Testis (tissue), 3 donors: ENCODE data around the gene HRC. TPM values are rescaled to one million over a fixed set of nuclear protein-coding genes. Genes with fewer than 3 reads are reported as not detected.

Source experiments
- DNase-seq: peaks from one replicate; pipeline ENCODE4 v3.0.0-alpha.2; 2019
- H3K27ac ChIP-seq, 2 donors: fragments of 200-600 bp; sonication (generic); one replicate each; pipeline ENCODE4 v1.5.1; 2019
- H3K27me3 ChIP-seq: fragments of 200-600 bp; sonication (generic); one replicate; pipeline ENCODE4 v1.5.1; 2019
- H3K36me3 ChIP-seq: fragments of 200-600 bp; sonication (generic); one replicate; pipeline ENCODE4 v1.5.1; 2017; ENCODE audit warnings: low read depth; ENCODE audit errors: missing control alignments
- H3K4me1 ChIP-seq: fragments of 200-600 bp; sonication (generic); one replicate; pipeline ENCODE4 v1.5.1; 2019
- H3K4me3 ChIP-seq, 2 donors: fragments of 200-600 bp; sonication (generic); one replicate each; pipeline ENCODE4 v1.5.1; 2017 to 2019
- H3K9me3 ChIP-seq: fragments of 200-600 bp; sonication (generic); one replicate; pipeline ENCODE4 v1.5.1; 2017
- POLR2A ChIP-seq: fragments of 450-650 bp; IDR thresholded peaks from one replicate; pipeline ENCODE4 v1.6.1; 2017; ENCODE audit warnings: antibody characterized with exemption, mild to moderate bottlenecking, moderate library complexity
- WGBS, 2 donors: methylation state at CpG; one replicate each; pipeline ENCODE4 v1.1.5; 2018; 5-methylcytosine and 5-hydroxymethylcytosine counted together
- intact Hi-C: fragments of 100-400 bp; cut with DNase I; formaldehyde crosslinking; loops from one replicate; pipeline ENCODE4 v1.15.1; 2023; ENCODE audit warnings: low total_unique reads
- polyA plus RNA-seq: library from polyadenylated mRNA; stranded (reverse); fragments of 350-450 nt; fragmentation: Illumina TruSeq; extraction: RNeasy Lipid Tissue Mini Kit (QIAGEN cat#74804); gene quantifications from one replicate; pipeline ENCODE4 v1.2.3, GENCODE V29; 2014; ENCODE audit warnings: low read depth, low replicate concordance; ENCODE audit not compliant: insufficient read depth
- total RNA-seq, 2 donors: library from RNA; depleted of rRNA; stranded (reverse); fragments of >200 nt; gene quantifications; one replicate each; pipeline ENCODE4 v1.2.3, GENCODE V29; 2016
- TF ChIP-seq, protein P1 (sequence below), 3 experiments: fragments of 450-650 bp in 2 of 3; fragments of 200-600 bp in 1 of 3; sonication (generic) in 1 of 3; IDR thresholded peaks; one replicate each; pipeline ENCODE4 v1.5.1; 2016 to 2019; ENCODE audit warnings: antibody characterized with exemption in 3 of 3, mild to moderate bottlenecking in 2 of 3, moderate library complexity in 1 of 3

The HRC gene
- total and polyA plus RNA-seq, 3 donors from 2014 or later = 1.8 to 5.4 (median 4.1) TPM

DNA sequence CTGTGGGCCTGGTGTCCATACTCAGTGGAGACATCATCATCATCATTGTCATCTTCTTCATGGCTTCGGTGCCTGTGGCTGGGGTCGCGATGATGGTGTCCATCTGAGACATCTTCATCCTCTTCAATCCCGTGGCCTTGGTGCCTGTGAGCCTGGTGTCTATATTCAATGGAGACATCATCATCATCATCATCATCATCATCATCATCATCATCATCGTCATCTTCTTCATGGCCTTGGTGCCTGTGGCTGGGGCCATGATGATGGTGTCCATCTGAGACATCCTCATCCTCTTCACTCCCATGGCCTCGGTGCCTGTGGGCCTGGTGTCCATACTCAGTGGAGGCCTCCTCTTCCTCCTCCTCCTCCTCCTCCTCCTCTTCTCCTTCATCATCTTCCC is 917 bp downstream of the HRC start:
- WGBS, 2 donors = 94% methylated on average over 6 of the region's 6 CpGs
- peaks cover 20% of the 10 kb centered on the region for H3K4me1 ChIP-seq

DNA sequence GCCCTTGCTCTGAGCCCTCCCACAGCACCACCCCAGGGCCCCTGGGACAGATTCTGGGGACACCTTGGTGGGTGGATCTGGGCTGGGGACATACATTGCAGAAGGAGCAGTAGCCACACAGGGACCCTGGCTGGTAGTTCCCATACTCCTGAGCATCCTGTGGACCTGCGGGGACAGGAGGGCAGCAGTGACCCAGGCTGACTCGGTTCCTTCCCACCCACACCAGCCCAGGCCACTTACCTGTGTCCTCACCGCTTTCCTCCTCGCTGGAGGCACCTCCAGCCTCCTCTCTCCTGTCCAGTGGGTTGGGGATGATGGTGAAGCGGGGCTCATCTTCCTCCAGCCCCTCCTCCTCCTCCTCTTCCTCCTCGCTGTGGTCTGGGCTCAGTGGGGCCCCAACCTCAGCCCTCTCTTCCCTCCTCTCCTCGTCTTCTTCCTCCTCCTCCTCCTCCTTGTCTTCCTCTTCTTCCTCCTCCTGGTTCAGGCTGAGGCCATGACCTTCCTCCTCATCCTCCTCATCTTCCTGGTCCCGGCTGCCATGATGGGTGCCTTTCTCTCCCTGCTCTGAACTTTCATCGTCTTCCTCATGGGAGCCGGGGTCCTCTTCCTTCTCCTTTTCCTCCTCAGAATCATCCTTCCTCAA is 1.9 kb downstream of the HRC start:
- H3K27me3 ChIP-seq = no peaks in the 10 kb centered on the region
- H3K9me3 ChIP-seq = no peaks in the 10 kb centered on the region
- WGBS, 2 donors = 96% methylated on average over 7 to 10 of the region's 10 CpGs

More for the DNA sequence above, 917 bp downstream of the HRC start:
- TF ChIP-seq POLR2A = no peak
- TF ChIP-seq, protein P1, sequence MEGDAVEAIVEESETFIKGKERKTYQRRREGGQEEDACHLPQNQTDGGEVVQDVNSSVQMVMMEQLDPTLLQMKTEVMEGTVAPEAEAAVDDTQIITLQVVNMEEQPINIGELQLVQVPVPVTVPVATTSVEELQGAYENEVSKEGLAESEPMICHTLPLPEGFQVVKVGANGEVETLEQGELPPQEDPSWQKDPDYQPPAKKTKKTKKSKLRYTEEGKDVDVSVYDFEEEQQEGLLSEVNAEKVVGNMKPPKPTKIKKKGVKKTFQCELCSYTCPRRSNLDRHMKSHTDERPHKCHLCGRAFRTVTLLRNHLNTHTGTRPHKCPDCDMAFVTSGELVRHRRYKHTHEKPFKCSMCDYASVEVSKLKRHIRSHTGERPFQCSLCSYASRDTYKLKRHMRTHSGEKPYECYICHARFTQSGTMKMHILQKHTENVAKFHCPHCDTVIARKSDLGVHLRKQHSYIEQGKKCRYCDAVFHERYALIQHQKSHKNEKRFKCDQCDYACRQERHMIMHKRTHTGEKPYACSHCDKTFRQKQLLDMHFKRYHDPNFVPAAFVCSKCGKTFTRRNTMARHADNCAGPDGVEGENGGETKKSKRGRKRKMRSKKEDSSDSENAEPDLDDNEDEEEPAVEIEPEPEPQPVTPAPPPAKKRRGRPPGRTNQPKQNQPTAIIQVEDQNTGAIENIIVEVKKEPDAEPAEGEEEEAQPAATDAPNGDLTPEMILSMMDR (IDR thresholded peaks at IDR 0.05) = no peak
- H3K4me3 ChIP-seq = no peak overlapping the region
- H3K27ac ChIP-seq = no peak overlapping the region
- intact Hi-C loops = no loop called here
- DNase-seq = no peak
- no peaks in the 10 kb centered on the region for H3K27me3 ChIP-seq
- no peaks in the 10 kb centered on the region for H3K36me3 ChIP-seq
- H3K9me3 ChIP-seq = no peaks in the 10 kb centered on the region

DNA sequence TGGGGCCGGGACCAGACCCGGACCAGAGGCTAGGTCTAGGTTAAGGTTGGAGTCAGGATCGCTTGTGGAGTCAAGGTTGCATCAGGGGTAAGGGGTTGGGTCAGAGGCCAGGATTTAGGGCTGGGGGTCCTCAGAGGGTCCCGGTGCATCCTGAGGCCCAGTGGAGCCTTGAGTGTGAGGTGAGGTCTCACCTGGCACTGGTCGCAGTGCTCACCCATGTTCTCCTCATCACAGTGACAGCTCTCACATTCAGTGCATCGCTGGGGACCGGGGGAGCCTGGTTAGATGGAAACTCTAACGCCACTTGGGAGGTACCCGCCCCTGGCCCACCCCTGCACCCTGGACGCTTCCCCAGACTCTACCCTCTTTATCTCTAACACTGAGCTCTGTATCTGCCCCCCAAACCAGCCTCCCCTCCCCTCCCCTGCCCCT is 3.1 kb downstream of the HRC start:
- intact Hi-C loops = no loop called here
- H3K9me3 ChIP-seq = no peaks in the 10 kb centered on the region

More for the DNA sequence above, 1.9 kb downstream of the HRC start:
- intact Hi-C loops = no loop called here
- TF ChIP-seq POLR2A = no peak
- TF ChIP-seq, protein P1 (IDR thresholded peaks at IDR 0.05) = no peak
- DNase-seq = no peak
- Histone ChIP-seq H3K27ac (no peak overlapping the region), H3K4me1 (peaks cover 23% of the 10 kb centered on the region), H3K4me3 (no peak overlapping the region), H3K36me3 (no peaks in the 10 kb centered on the region)

DNA sequence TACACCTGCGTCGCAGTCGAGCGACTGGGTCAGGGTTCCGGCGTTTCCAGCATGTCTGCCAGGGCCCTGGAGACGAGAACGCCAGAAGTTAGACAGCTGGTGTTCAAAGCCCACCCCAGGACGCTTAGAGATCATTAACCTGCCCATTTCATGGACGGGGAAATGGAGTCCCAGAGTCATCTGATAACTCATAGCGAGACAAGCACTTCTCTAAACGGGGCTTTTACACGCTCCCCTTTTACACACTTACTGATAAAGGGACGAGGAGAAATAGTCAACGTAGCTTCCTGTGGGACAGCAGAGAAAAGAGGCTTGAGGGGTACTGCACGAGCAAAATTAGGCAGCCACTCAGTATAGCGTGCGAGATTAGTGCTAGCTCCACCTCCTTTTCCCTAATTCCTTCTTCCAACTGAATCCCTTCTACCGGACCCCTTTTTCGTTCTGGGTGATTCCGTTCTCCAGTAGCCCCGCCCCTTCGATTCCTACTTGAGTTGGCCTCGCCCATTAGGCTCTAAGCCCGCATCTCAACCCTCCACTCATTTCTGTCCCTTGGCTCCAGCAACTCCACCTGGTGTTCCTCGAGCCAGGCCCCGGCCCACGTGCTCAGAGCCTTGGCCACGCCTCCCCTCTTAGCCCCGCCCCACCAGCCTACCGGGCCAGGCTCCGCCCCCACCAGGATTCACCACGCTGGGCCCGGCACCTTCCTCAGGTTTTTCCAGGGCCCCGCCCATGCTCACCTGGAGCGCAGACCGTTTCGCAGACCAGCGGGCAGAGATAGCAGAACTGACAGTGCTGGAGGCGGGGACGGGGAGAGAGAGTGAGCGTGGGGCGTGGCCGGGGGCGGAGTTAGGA is 3.7 kb downstream of the HRC start:
- H3K9me3 ChIP-seq = no peaks in the 10 kb centered on the region
- peak overlapping the region; percentile 67 to 84 for H3K27ac ChIP-seq
- no peaks in the 10 kb centered on the region for H3K27me3 ChIP-seq
- intact Hi-C loops = no loop called here
- no peaks in the 10 kb centered on the region for H3K36me3 ChIP-seq
- 6 to 11% methylated on average over 32 to 45 of the region's 45 CpGs for WGBS, 2 donors
- peak; percentile 72 for DNase-seq
- H3K4me3 ChIP-seq = peak overlapping the region in 1 of 2 donors; percentile 29
- peaks cover 20% of the 10 kb centered on the region for H3K4me1 ChIP-seq
- no peak for TF ChIP-seq POLR2A
- TF ChIP-seq, protein P1 (IDR thresholded peaks at IDR 0.05) = no peak

More for the DNA sequence above, 3.1 kb downstream of the HRC start:
- DNase-seq = no peak
- H3K4me3 ChIP-seq = peak overlapping the region in 1 of 2 donors; percentile 29
- no peaks in the 10 kb centered on the region for H3K27me3 ChIP-seq
- no peaks in the 10 kb centered on the region for H3K36me3 ChIP-seq
- TF ChIP-seq POLR2A = no peak
- TF ChIP-seq, protein P1 (IDR thresholded peaks at IDR 0.05) = no peak
- 19 to 31% methylated on average over 8 to 10 of the region's 10 CpGs for WGBS, 2 donors
- H3K27ac ChIP-seq = no peak overlapping the region
- peaks cover 20% of the 10 kb centered on the region for H3K4me1 ChIP-seq
